HG02973 (cell line): ENCODE data around the gene VAMP7.
"Not testable (repeated sequence)": the region's sequence is repeated elsewhere in the genome, so short reads cannot be mapped to it uniquely, and the experiment has no call there.

ENCODE experiments used
- ATAC-seq: cut with Tn5 transposase; IDR thresholded peaks from one replicate; pipeline ENCODE4 v1.9.1; 2021; ENCODE audit warnings: moderate library complexity; ENCODE audit not compliant: unreplicated experiment

Gene VAMP7

GRCh38 chrX:155986995-155987394, 105.8 kb downstream of the VAMP7 start:
- ATAC-seq = not testable (repeated sequence)

DNA sequence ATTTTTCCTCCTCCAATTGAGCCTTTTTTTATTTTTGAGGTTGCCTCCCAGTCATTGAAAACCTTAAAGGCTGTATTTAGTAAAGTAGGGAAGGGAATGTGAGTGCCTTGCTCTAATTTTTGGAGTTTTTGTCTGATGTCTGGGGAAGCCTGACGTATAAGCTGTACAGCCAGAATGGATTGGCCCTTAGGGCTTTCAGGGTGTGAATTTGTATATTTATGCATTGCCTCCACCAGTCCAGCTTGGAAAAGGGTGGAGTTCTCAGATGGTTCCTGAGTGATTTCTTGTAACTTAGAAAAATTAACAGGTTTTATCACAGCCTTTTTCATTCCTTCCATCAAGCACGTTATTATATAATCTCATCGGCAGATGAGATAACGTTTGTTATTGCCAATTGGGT, 107.7 kb downstream of the VAMP7 start:
- no peak for ATAC-seq
